Glomerular visceral epithelial cell (primary cell): ENCODE data around the gene C19orf33.
"Not testable (repeated sequence)": the region's sequence is repeated elsewhere in the genome, so short reads cannot be mapped to it uniquely, and the experiment has no call there.

Experiments used
- DNase-seq: peaks from one replicate; pipeline ENCODE4 v3.0.0-alpha.2; 2016; ENCODE audit errors: extremely low spot score

Gene C19orf33

DNA sequence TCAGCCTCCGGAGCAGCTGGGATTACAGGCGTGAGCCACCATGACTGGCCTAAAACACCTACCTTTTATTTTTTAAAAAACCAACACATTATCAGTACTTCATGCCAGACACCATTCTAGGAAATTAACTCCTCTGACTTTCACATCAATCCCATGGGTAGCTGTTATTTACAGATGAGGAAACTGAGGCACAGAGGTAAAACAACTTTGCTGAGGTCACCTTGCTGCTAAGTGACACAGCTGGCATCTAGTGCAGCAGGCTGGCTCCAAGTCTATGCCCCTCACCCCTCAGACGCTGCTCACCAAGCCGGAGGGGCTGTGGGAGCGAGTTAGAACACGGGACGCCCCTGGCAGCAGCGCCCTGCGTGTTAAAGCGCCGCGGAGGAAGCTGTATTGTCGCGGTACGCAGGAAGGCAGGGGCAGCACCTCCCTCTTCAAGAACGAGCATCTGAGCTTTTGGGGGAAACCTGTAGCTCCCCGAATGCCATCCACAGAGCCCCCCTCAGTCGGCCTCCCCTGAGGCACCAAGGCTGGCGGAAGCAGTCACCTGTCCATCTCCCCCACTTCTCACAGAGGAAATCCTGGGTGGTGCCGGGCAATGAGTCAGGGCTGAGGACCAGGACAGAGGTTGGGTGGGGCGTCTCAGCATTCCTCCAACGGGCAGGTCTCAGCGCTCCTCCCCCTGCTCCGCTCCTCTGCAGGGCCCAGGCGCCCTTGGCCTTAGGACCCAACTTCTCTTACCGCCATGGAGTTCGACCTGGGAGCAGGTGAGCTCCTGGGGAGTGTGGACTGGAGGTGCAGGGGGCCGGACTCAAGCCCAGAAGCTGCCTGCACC lies at the start of gene C19orf33:
C19orf33 (plus strand) TSS at position 735 of the 835 bp plus-strand sequence; CDS start at position 746, 11 bp downstream.
- peak; percentile 89 for DNase-seq

GRCh38 chr19:38255383-38256014 lies 48.6 kb upstream of the C19orf33 start:
- DNase-seq: no peak

GRCh38 chr19:38261942-38262341 lies 42.1 kb upstream of the C19orf33 start:
- DNase-seq: not testable (repeated sequence)

DNA sequence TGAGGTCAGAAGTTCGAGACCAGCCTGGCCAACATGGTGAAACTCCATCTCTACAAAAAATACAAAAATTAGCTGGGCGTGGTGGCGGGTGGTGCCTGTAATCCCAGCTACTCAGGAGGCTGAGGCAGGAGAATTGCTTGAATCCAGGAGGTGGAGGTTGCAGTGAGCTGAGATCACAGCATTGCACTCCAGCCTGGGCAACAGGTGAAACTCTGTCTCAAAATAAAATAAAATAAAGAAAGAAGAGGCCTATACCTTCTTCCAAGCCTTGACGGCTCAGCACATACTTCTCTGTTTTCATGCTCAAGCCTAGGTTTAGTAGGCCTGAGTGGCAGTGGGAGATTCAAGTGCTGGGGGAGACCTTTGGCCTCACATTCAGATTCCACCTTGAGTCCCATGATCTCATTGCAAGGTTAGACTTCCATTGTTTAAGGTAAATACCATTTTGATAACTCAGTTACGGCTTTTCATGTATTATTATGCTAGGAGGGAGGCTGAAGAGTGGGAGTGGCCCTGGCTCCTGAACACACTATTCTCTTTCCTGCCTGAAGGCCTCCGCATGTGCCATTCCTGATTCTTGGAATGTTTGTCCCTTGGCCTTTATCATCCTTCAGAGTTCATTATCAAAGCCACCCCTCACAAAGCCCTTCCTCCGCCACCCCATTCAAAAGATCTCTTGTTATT lies 41.3 kb upstream of the C19orf33 start:
- no peak for DNase-seq

- peak; percentile 95 for DNase-seq
Observed at GRCh38 chr19:38263689-38264485, 40.2 kb upstream of the C19orf33 start.

DNA sequence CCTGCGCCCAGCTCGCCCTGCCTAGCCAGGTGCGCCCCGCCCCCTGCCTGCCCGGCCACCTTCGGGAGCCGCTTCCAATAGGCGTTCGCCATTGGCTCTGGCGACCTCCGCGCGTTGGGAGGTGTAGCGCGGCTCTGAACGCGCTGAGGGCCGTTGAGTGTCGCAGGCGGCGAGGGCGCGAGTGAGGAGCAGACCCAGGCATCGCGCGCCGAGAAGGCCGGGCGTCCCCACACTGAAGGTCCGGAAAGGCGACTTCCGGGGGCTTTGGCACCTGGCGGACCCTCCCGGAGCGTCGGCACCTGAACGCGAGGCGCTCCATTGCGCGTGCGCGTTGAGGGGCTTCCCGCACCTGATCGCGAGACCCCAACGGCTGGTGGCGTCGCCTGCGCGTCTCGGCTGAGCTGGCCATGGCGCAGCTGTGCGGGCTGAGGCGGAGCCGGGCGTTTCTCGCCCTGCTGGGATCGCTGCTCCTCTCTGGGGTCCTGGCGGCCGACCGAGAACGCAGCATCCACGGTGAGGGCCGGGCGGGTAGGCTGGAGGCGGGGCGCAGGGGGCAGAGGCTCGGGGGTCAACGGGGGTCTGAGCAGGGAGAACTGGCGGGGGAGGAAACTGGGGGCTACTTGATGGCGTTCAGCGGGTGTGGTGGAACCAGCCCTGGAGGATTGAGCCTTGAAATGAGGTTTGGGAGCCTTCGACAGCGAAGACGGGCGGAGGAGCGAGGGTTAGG lies 39.4 kb upstream of the C19orf33 start, which contains the start of gene SPINT2:
SPINT2 (plus strand) TSS at position 88 of the 727 bp plus-strand sequence; CDS start at position 408, 320 bp downstream.
- peak; percentile 50 for DNase-seq

GRCh38 chr19:38265213-38265861 lies 38.7 kb upstream of the C19orf33 start:
- DNase-seq: peak; percentile 62

GRCh38 chr19:38265921-38266429 lies 38.1 kb upstream of the C19orf33 start:
- DNase-seq: peak; percentile 45

DNA sequence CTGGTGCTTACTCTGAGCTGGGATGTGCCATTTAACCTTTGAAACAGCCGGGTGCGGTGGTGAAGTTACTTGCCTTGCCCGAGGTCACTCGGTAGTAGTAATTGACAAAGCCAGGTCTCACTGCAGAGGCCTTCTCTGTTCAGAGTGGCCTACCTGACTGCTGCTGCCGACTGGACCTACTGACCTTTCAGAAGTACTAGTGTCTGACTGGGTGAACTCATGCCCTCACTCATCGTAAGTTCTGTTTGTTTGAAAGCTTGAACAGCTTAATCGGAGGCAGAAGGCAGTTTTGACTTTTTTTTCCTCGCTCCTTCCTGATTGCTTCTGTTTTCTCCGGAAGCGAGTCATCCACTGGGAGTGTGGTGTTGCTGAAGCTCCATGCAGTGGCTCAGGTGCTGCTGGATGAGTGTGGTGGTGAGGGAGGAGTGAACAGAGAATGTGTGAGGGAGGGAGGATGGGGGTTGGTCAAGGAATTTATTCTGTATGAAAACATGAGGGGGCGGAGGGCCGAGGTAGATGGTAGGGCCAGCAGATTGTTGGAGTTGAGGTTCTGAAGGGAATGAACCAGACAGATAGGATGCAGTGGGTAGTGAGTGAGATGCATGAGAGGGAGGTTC lies 37.0 kb upstream of the C19orf33 start:
- DNase-seq: peak; percentile 82

GRCh38 chr19:38267761-38268483 lies 36.1 kb upstream of the C19orf33 start:
- peak; percentile 84 for DNase-seq

DNA sequence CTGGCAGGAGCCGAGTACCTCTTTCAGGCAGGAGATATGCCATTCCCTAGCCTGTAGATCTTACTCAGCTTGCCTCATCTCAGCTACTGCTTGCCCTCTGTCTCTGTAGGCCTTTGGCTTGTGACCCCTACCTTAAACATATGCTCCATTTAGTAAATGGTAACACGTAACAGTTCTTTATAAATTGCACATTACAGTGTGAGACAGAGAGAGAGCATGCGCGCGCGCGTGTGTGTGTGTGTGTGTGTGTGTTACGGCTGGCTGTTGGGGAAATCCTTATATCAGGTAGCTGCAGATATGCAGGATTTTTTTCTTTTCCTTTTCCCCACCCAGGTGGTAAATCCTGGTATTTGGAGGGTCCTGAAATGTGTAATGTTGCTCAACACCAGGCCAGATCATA lies 35.5 kb upstream of the C19orf33 start:
- no peak for DNase-seq

DNA sequence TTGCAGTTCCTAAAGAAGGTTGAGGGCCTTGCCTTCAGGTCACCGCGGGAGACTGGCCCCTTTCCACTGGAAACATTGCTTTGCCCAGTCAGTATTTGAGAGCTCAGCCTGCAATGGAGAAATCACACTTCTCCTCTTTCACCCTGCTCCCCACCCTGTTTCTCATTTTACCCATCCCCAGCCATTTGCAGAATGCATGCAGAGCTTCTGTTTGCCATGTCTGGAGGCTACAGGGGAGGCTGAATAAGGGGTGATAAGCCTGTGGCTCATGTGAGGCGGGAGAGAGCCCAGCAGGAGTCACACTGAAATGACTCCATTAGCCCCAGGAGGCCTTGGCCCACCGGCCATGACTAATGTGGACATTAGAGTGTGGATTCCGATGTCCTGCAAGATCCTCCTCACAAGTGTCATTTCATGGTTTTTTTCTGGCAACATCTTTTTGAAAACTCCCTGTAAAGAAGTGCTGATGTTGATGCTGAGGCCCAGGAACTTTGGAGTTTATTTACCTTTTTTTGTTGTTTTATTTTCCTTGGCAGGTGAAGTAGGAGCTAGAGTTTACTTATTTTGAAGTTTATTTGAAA lies 33.4 kb upstream of the C19orf33 start:
- DNase-seq: peak; percentile 74

DNA sequence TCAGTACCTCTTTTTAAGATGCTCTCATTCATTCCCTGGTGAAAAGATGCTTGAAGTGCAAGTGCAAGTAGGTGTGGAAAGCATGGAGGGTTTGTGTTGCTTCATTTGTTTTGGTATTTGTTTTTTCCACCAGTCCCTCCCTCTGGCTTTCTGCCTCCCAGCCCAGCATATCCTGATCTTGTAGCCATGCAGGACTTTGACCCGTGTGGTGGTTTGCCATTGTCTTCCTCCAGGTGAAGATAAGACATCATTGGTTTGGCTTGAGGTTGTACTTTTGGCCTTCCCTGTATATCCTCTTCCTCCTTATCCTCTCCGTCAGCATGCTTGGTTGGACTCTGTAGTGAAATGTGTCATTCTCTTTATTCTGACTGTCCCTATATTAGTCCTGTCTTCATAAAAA lies 30.6 kb upstream of the C19orf33 start:
- no peak for DNase-seq

DNA sequence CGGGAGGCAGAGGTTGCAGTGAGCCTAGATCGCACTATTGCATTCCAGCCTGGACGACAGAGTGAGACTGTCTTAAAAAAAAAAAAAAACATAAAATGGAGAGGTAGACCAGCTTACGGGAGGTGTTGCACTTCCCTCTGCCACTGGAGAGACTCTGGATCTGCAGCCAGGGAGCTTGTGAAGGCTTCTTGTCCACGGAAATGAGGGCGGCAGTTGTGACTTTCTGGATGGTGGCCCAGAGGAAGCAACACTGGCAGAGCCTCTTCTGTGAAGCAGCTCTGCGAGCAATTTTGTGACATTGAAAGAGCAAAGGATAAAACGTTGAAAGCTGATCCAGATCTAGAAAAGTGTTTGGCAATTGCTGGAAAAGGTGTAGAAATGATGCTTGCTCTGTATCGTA lies 29.3 kb upstream of the C19orf33 start:
- no peak for DNase-seq

- no peak for DNase-seq
Observed at GRCh38 chr19:38276942-38277517, 27.0 kb upstream of the C19orf33 start.

- no peak for DNase-seq
Observed at GRCh38 chr19:38277549-38277948, 26.5 kb upstream of the C19orf33 start.

DNA sequence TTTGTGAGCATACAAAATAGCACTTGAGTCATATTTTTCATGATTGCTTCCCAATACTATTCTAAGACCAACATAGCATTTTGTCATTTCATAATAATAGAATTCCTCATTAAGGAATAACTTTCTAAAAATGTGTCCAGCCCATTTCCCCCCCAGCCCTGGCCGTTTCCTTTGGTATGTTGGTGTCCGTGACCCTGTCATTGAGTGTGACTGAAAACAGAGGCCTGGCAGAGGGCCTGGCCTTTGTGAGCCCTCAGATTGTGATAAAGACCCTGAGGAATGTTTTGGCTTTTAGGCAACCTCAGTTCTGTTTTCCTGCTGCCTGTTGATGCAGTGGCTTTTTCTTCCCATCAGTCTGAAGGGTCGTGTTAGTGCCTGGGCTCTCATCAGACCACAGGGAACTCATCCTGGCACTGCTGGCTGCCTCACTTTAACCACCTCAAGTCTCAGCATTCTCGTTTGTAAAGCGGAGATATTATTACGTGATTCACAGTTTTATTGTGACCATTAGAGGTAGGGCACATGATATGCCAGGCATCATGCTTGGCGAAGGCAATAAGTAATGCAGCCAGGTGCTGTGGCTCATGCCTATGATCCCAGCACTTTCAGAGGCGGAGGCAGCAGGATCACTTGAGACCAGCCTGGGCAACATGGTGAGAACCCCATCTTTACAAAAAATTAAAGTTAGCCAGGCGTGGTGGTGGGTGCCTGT lies 25.9 kb upstream of the C19orf33 start:
- peak; percentile 46 for DNase-seq

GRCh38 chr19:38278751-38279150 lies 25.3 kb upstream of the C19orf33 start:
- DNase-seq: no peak
